ENCODE data around the gene EXOG. TPM values are rescaled to one million over a fixed set of nuclear protein-coding genes. Genes with fewer than 3 reads are reported as not detected.

Gene EXOG
- total and polyA plus RNA-seq, 7 donors: 2.9 to 14.5 (median 4.5) TPM

DNA sequence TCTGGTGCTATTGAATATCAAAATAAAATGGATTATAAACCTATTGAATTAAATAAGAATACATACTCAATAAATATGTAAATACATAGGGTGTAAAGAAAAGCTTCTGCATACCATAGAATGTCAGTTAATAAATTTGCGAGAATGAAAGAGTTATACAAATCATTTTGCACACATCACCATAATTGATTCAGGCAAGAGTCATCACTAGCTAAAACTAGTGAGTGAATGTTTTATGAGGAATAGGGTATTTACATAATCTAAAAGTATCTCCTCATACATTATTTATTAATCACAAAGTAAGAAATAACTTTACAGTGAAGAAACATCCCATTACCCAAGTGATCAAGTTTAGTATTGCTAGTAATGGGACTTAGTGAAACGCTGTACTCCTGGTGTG is 13.6 kb downstream of the EXOG start:
- DNase-seq (no peak), ATAC-seq (no peak)
- H3K36me3 ChIP-seq (ENCODE audit: insufficient read depth in 1 of 2, low read depth in 1 of 2): peaks cover 9 to 98% of the 10 kb centered on the region in 2 donors
- H3K9me3 ChIP-seq: no peaks in the 10 kb centered on the region
- H3K27ac ChIP-seq: no peak overlapping the region
- intact Hi-C loops (cut with DNase I): no loop called here
- TF ChIP-seq, protein P1, sequence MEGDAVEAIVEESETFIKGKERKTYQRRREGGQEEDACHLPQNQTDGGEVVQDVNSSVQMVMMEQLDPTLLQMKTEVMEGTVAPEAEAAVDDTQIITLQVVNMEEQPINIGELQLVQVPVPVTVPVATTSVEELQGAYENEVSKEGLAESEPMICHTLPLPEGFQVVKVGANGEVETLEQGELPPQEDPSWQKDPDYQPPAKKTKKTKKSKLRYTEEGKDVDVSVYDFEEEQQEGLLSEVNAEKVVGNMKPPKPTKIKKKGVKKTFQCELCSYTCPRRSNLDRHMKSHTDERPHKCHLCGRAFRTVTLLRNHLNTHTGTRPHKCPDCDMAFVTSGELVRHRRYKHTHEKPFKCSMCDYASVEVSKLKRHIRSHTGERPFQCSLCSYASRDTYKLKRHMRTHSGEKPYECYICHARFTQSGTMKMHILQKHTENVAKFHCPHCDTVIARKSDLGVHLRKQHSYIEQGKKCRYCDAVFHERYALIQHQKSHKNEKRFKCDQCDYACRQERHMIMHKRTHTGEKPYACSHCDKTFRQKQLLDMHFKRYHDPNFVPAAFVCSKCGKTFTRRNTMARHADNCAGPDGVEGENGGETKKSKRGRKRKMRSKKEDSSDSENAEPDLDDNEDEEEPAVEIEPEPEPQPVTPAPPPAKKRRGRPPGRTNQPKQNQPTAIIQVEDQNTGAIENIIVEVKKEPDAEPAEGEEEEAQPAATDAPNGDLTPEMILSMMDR (IDR thresholded peaks at IDR 0.05): no peak
- H3K4me3 ChIP-seq: no peak overlapping the region
- H3K4me1 ChIP-seq: no peaks in the 10 kb centered on the region
- no peaks in the 10 kb centered on the region for H3K27me3 ChIP-seq (ENCODE audit: insufficient read depth in 3 of 3, low read length in 2 of 3)
- 82 to 88% (median 84%) methylated on average over 2 of the region's 2 CpGs for WGBS, 3 donors

DNA sequence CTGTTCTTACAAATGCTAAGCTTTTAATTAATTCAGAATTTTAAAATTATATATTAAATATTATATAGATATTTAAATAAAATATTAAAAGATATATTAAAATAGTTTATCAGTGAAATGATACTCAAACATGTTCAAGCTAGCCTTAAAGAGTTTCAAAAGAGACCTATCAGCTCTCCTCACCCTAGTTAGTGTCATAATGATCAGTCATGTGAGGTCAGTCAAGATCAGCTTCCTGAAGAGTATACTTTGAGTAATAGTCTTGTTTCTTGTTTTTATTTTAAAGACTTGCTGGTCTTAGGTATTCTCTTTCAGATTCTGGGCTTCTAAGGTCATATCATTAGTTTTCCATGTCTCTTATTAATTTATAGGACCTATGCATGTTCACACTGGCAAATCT is 14.5 kb downstream of the EXOG start:
- ATAC-seq: no peak
- Histone ChIP-seq H3K36me3 (ENCODE audit: insufficient read depth in 1 of 2, low read depth in 1 of 2) (peaks cover 9 to 97% of the 10 kb centered on the region in 2 donors), H3K27me3 (ENCODE audit: insufficient read depth in 3 of 3, low read length in 2 of 3) (no peaks in the 10 kb centered on the region), H3K27ac (no peak overlapping the region), H3K4me1 (no peaks in the 10 kb centered on the region), H3K9me3 (no peaks in the 10 kb centered on the region), H3K4me3 (no peak overlapping the region)
- intact Hi-C loops (cut with DNase I): no loop called here
- no peak for DNase-seq
- TF ChIP-seq, protein P1 (IDR thresholded peaks at IDR 0.05): no peak

DNA sequence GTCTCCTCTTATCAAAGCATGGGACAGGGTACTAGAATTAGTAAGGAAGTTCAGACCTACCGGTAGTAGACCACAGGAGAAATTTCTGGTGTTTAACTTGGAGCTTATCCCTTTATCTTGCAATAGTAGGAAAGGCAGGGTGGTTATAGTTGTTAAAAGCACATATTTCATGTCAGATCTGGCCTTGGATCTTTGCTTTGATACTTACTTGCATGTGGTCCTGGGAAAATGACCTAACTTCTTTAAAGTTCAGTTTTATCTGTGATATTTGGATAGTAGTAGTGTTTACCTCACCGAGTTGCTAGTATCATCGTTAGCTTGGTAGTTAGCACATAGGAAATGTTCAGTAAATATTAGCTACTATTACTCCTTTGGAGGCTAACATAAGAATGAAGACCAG is 15.4 kb downstream of the EXOG start:
- 74 to 81% (median 77%) methylated on average over 3 of the region's 3 CpGs for WGBS, 3 donors
- ATAC-seq (no peak), DNase-seq (no peak)
- Histone ChIP-seq H3K4me3 (no peak overlapping the region), H3K9me3 (no peaks in the 10 kb centered on the region), H3K36me3 (ENCODE audit: insufficient read depth in 1 of 2, low read depth in 1 of 2) (peaks cover 9 to 91% of the 10 kb centered on the region in 2 donors), H3K27ac (no peak overlapping the region), H3K27me3 (ENCODE audit: insufficient read depth in 3 of 3, low read length in 2 of 3) (no peaks in the 10 kb centered on the region), H3K4me1 (no peaks in the 10 kb centered on the region)
- TF ChIP-seq, protein P1 (IDR thresholded peaks at IDR 0.05): no peak
- intact Hi-C loops (cut with DNase I): no loop called here

DNA sequence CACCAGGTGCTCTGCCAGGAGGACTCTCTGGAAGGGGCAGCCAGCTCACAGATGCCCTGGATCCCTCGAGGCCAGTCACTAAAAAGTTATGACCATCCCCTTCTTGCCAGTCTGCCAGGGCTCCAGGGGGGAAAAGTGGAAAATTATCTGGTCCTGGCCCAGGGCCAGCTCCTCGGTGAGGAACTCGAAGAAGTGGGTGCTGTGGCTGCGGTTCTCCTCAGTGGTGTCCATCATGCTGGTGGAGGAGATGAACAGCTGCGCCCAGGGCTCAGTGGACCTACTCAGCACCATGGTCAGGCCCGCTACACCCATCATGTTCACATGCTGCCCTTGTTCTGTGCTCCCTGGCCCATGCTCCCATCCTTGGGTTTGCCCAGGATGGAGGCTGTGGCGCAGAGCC is 19.2 kb downstream of the EXOG start:
- no peak overlapping the region for H3K4me3 ChIP-seq
- H3K27me3 ChIP-seq (ENCODE audit: insufficient read depth in 3 of 3, low read length in 2 of 3): no peaks in the 10 kb centered on the region
- H3K27ac ChIP-seq: no peak overlapping the region
- H3K9me3 ChIP-seq: no peaks in the 10 kb centered on the region
- DNase-seq (no peak), ATAC-seq (no peak)
- peaks cover 7% of the 10 kb centered on the region for H3K4me1 ChIP-seq
- H3K36me3 ChIP-seq (ENCODE audit: insufficient read depth in 1 of 2, low read depth in 1 of 2): peaks cover 3 to 60% of the 10 kb centered on the region in 2 donors
- intact Hi-C loops (cut with DNase I): no loop called here
- TF ChIP-seq, protein P1 (IDR thresholded peaks at IDR 0.05): no peak
- 79 to 85% (median 84%) methylated on average over 6 to 7 of the region's 7 CpGs for WGBS, 3 donors

DNA sequence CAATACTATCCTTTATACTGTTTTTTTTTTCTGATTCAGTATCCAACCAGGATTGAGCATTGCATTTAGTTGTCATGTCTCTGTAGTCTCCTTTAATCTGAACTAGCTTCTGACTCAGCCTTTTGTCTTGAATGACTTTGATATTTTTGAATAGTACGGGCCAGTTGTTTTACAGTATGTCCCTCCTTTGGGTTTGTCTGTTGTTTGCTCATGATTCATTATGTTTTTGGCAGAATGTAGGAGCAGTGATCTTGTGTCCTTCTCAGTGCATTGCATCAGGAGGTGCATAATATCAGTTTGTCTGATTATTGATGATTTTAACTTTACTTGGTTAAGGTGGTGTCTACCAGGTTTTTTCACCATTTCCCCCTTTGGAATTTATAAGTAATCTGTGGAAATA is 20.5 kb downstream of the EXOG start:
- TF ChIP-seq, protein P1 (IDR thresholded peaks at IDR 0.05): no peak
- H3K36me3 ChIP-seq (ENCODE audit: insufficient read depth in 1 of 2, low read depth in 1 of 2): peaks cover 3 to 48% of the 10 kb centered on the region in 2 donors
- 0 to 92% (median 3%) methylated on average over 1 of the region's 1 CpG for WGBS, 3 donors

More for the DNA sequence above, 20.5 kb downstream of the EXOG start:
- Histone ChIP-seq H3K4me3 (no peak overlapping the region), H3K4me1 (peaks cover 9% of the 10 kb centered on the region), H3K27me3 (ENCODE audit: insufficient read depth in 3 of 3, low read length in 2 of 3) (no peaks in the 10 kb centered on the region), H3K27ac (no peak overlapping the region), H3K9me3 (no peaks in the 10 kb centered on the region)
- intact Hi-C loops (cut with DNase I): no loop called here
- ATAC-seq (no peak), DNase-seq (no peak)

Measured in psoas muscle (tissue), 8 donors.